ENCODE results near the gene ALB.

Gene ALB

GRCh38 chr4:73392936-73393335, 11.2 kb upstream of the ALB start:
- Mint-ChIP-seq H3K4me3 (no peak overlapping the region), H3K36me3 (ENCODE audit: low read depth) (no peaks in the 10 kb centered on the region)

GRCh38 chr4:73396304-73396703, 7.8 kb upstream of the ALB start:
- H3K9me3 Mint-ChIP-seq: no peaks in the 10 kb centered on the region
- TF ChIP-seq, protein P1, sequence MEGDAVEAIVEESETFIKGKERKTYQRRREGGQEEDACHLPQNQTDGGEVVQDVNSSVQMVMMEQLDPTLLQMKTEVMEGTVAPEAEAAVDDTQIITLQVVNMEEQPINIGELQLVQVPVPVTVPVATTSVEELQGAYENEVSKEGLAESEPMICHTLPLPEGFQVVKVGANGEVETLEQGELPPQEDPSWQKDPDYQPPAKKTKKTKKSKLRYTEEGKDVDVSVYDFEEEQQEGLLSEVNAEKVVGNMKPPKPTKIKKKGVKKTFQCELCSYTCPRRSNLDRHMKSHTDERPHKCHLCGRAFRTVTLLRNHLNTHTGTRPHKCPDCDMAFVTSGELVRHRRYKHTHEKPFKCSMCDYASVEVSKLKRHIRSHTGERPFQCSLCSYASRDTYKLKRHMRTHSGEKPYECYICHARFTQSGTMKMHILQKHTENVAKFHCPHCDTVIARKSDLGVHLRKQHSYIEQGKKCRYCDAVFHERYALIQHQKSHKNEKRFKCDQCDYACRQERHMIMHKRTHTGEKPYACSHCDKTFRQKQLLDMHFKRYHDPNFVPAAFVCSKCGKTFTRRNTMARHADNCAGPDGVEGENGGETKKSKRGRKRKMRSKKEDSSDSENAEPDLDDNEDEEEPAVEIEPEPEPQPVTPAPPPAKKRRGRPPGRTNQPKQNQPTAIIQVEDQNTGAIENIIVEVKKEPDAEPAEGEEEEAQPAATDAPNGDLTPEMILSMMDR (IDR thresholded peaks at IDR 0.05; ENCODE audit: unreplicated experiment in 3 of 3): no peak
- H3K36me3 Mint-ChIP-seq (ENCODE audit: low read depth): no peaks in the 10 kb centered on the region
- H3K27ac Mint-ChIP-seq: no peak overlapping the region
- no peaks in the 10 kb centered on the region for H3K27me3 Mint-ChIP-seq (ENCODE audit: low read depth)
- no peak overlapping the region for H3K4me3 Mint-ChIP-seq
- H3K4me1 Mint-ChIP-seq: no peaks in the 10 kb centered on the region

More at GRCh38 chr4:73392936-73393335, 11.2 kb upstream of the ALB start:
- Mint-ChIP-seq H3K4me1 (no peaks in the 10 kb centered on the region), H3K27ac (no peak overlapping the region), H3K9me3 (no peaks in the 10 kb centered on the region), H3K27me3 (ENCODE audit: low read depth) (no peaks in the 10 kb centered on the region)
- TF ChIP-seq, protein P1 (IDR thresholded peaks at IDR 0.05; ENCODE audit: unreplicated experiment in 3 of 3): no peak

GRCh38 chr4:73396993-73397972, 6.8 kb upstream of the ALB start:
- TF ChIP-seq, protein P1 (IDR thresholded peaks at IDR 0.05; ENCODE audit: unreplicated experiment in 3 of 3): no peak
- Mint-ChIP-seq H3K27ac (no peak overlapping the region), H3K27me3 (ENCODE audit: low read depth) (no peaks in the 10 kb centered on the region), H3K4me1 (no peaks in the 10 kb centered on the region), H3K9me3 (no peaks in the 10 kb centered on the region), H3K36me3 (ENCODE audit: low read depth) (no peaks in the 10 kb centered on the region), H3K4me3 (no peak overlapping the region)

- H3K27me3 Mint-ChIP-seq (ENCODE audit: low read depth): no peaks in the 10 kb centered on the region
- TF ChIP-seq, protein P1 (IDR thresholded peaks at IDR 0.05; ENCODE audit: unreplicated experiment in 3 of 3): no peak
- H3K27ac Mint-ChIP-seq: no peak overlapping the region
- H3K36me3 Mint-ChIP-seq (ENCODE audit: low read depth): no peaks in the 10 kb centered on the region
- H3K4me3 Mint-ChIP-seq: no peak overlapping the region
- no peaks in the 10 kb centered on the region for H3K9me3 Mint-ChIP-seq
- H3K4me1 Mint-ChIP-seq: no peaks in the 10 kb centered on the region
Measured at GRCh38 chr4:73401412-73401811, 2.7 kb upstream of the ALB start.

DNA sequence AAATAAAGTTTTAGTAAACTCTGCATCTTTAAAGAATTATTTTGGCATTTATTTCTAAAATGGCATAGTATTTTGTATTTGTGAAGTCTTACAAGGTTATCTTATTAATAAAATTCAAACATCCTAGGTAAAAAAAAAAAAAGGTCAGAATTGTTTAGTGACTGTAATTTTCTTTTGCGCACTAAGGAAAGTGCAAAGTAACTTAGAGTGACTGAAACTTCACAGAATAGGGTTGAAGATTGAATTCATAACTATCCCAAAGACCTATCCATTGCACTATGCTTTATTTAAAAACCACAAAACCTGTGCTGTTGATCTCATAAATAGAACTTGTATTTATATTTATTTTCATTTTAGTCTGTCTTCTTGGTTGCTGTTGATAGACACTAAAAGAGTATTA, 370 bp downstream of the ALB start:
- Mint-ChIP-seq H3K4me3 (no peak overlapping the region), H3K27me3 (ENCODE audit: low read depth) (no peaks in the 10 kb centered on the region), H3K9me3 (no peaks in the 10 kb centered on the region), H3K27ac (no peak overlapping the region), H3K4me1 (no peaks in the 10 kb centered on the region), H3K36me3 (ENCODE audit: low read depth) (no peaks in the 10 kb centered on the region)
- TF ChIP-seq, protein P1 (IDR thresholded peaks at IDR 0.05; ENCODE audit: unreplicated experiment in 3 of 3): no peak

- Mint-ChIP-seq H3K4me3 (no peak overlapping the region), H3K9me3 (no peaks in the 10 kb centered on the region), H3K27me3 (ENCODE audit: low read depth) (no peaks in the 10 kb centered on the region), H3K27ac (no peak overlapping the region), H3K4me1 (no peaks in the 10 kb centered on the region), H3K36me3 (ENCODE audit: low read depth) (no peaks in the 10 kb centered on the region)
- TF ChIP-seq, protein P1 (IDR thresholded peaks at IDR 0.05; ENCODE audit: unreplicated experiment in 3 of 3): no peak
Measured at GRCh38 chr4:73405138-73405537, 1.1 kb downstream of the ALB start.
